SK-N-SH (cell line): ENCODE results near the gene TUBB2B. TPM values are rescaled to one million over a fixed set of nuclear protein-coding genes. Genes with fewer than 3 reads are reported as not detected.

Experiments used
- CTCF ChIA-PET: fragments of 300-600, 350-600 bp; formaldehyde crosslinking; extraction: SDS; loops from one replicate; lab custom pipeline; 2021; lab: Yijun Ruan, JAX
- POLR2A ChIA-PET: fragments of 350-600 bp; sonication (Branson Sonifier 250); formaldehyde crosslinking; extraction: SDS; loops from one replicate; lab custom pipeline; 2020; ENCODE audit warnings: antibody characterized with exemption, inconsistent platforms; lab: Yijun Ruan, JAX
- DNase-seq: peaks from one replicate; pipeline ENCODE4 v3.0.0; 2012
- H2AFZ ChIP-seq: fragments of 200-600 bp; sonication (generic); 2 replicates; pipeline ENCODE4 v1.8.1; 2016; ENCODE audit warnings: antibody characterized with exemption, mild to moderate bottlenecking, low read depth
- H3F3A ChIP-seq: fragments of 200-600 bp; sonication (generic); replicated peaks from 2 replicates; pipeline ENCODE3; 2016; ENCODE audit warnings: antibody characterized with exemption, mild to moderate bottlenecking; ENCODE audit not compliant: insufficient read depth
- H3K27ac ChIP-seq, 2 experiments: fragments of 200-500 bp in 1 of 2; fragments of 200-600 bp in 1 of 2; sonication (Bioruptor generic) in 1 of 2; sonication (generic), shearing (Covaris generic) in 1 of 2; 2 replicates each; pipeline versions ENCODE4 v1.5.1 to v1.6.1; 2014 to 2016; ENCODE audit warnings: low read depth in 2 of 2, inconsistent platforms in 1 of 2, low read length in 1 of 2, mild to moderate bottlenecking in 1 of 2, mixed read lengths in 1 of 2
- H3K27me3 ChIP-seq: fragments of 200-600 bp; sonication (generic), shearing (Covaris generic); 2 replicates; pipeline ENCODE4 v1.6.1; 2016; ENCODE audit warnings: mixed run types; ENCODE audit not compliant: insufficient read depth
- H3K36me3 ChIP-seq, 2 experiments: fragments of 200-500 bp in 1 of 2; fragments of 200-600 bp in 1 of 2; sonication (Bioruptor generic) in 1 of 2; sonication (generic) in 1 of 2; replicated peaks in 1 of 2; 2 replicates each; pipeline versions ENCODE3 to v1.5.1; 2014 to 2016; ENCODE audit warnings: low read length in 1 of 2, mild to moderate bottlenecking in 1 of 2; ENCODE audit not compliant: insufficient read depth in 2 of 2, control insufficient read depth in 1 of 2
- H3K4me1 ChIP-seq, 2 experiments: fragments of 200-500 bp in 1 of 2; fragments of 200-600 bp in 1 of 2; sonication (Bioruptor generic) in 1 of 2; sonication (generic), shearing (Covaris generic) in 1 of 2; 2 replicates each; pipeline versions ENCODE4 v1.5.1 to v1.6.1; 2014 to 2016; ENCODE audit warnings: low read depth in 1 of 2, low read length in 1 of 2, mixed run types in 1 of 2; ENCODE audit not compliant: insufficient read depth in 2 of 2, control insufficient read depth in 1 of 2
- H3K4me2 ChIP-seq: fragments of 200-600 bp; sonication (generic), shearing (Covaris generic); 2 replicates; pipeline ENCODE4 v1.6.1; 2017; ENCODE audit warnings: mixed run types
- H3K4me3 ChIP-seq, 2 experiments: fragments of 200-500 bp in 1 of 2; fragments of 200-600 bp in 1 of 2; sonication (Bioruptor generic) in 1 of 2; sonication (generic), shearing (Covaris generic) in 1 of 2; 2 replicates each; pipeline versions ENCODE4 v1.5.1 to v1.8.1; 2014 to 2016; ENCODE audit warnings: low read depth in 2 of 2, inconsistent platforms in 1 of 2, low read length in 1 of 2, mild to moderate bottlenecking in 1 of 2, mixed read lengths in 1 of 2, moderate library complexity in 1 of 2
- H3K79me2 ChIP-seq: fragments of 200-600 bp; sonication (generic); 2 replicates; pipeline ENCODE4 v1.8.1; 2017; ENCODE audit warnings: mild to moderate bottlenecking; ENCODE audit not compliant: insufficient read depth
- H3K9ac ChIP-seq: fragments of 200-600 bp; sonication (generic); 2 replicates; pipeline ENCODE4 v1.6.1; 2017; ENCODE audit warnings: mixed run types
- H3K9me2 ChIP-seq: fragments of 200-600 bp; sonication (generic); 2 replicates; pipeline ENCODE4 v1.6.1; 2017; ENCODE audit warnings: mixed run types
- H3K9me3 ChIP-seq: fragments of 200-600 bp; sonication (generic); 2 replicates; pipeline ENCODE4 v1.6.1; 2017; ENCODE audit warnings: mixed run types, mild to moderate bottlenecking, moderate library complexity
- H4K20me1 ChIP-seq: fragments of 200-600 bp; sonication (generic); 2 replicates; pipeline ENCODE4 v1.6.1; 2017; ENCODE audit warnings: mild to moderate bottlenecking, mixed run types; ENCODE audit not compliant: insufficient read depth
- CHD2 ChIP-seq: fragments of 150-350 bp; IDR thresholded peaks from 2 replicates; pipeline ENCODE4 v1.6.1; 2018; ENCODE audit warnings: low read length; ENCODE audit not compliant: partially characterized antibody
- ELF1 ChIP-seq: IDR thresholded peaks from 2 replicates; pipeline ENCODE4 v1.4.0; 2012
- EP300 ChIP-seq, 2 experiments: IDR thresholded peaks; 2 replicates each; pipeline versions ENCODE4 v1.4.0 to v1.6.1; 2012; ENCODE audit warnings: borderline replicate concordance in 1 of 2, low read depth in 1 of 2, low read length in 1 of 2
- FOSL2 ChIP-seq: IDR thresholded peaks from 2 replicates; pipeline ENCODE4 v1.4.0; 2012; ENCODE audit warnings: low read depth, mild to moderate bottlenecking, moderate library complexity, borderline replicate concordance
- FOXJ3 ChIP-seq: sonication (generic); formaldehyde crosslinking; IDR thresholded peaks from 2 replicates; pipeline ENCODE4 v1.5.1; 2020; ENCODE audit warnings: mild to moderate bottlenecking, missing genetic modification reagents
- JUND ChIP-seq: IDR thresholded peaks from 2 replicates; pipeline ENCODE4 v1.4.0; 2012
- POLR2AphosphoS5 ChIP-seq: IDR thresholded peaks from 2 replicates; pipeline ENCODE4 v1.6.1; 2012; ENCODE audit warnings: low read depth, low read length
- RAD21 ChIP-seq: IDR thresholded peaks from 2 replicates; pipeline ENCODE4 v1.6.1; 2012; ENCODE audit warnings: mild to moderate bottlenecking, low read length
- RXRA ChIP-seq: IDR thresholded peaks from 2 replicates; pipeline ENCODE4 v1.4.0; 2012; ENCODE audit warnings: low read depth, mild to moderate bottlenecking, borderline replicate concordance
- SIN3A ChIP-seq: IDR thresholded peaks from 2 replicates; pipeline ENCODE4 v1.6.1; 2012; ENCODE audit warnings: low read depth, mild to moderate bottlenecking, low read length, moderate library complexity, borderline replicate concordance
- TEAD4 ChIP-seq: IDR thresholded peaks from 2 replicates; pipeline ENCODE4 v1.4.0; 2012; ENCODE audit warnings: mild to moderate bottlenecking, borderline replicate concordance; ENCODE audit not compliant: insufficient read depth
- ZBTB33 ChIP-seq: IDR thresholded peaks from 2 replicates; pipeline ENCODE4 v1.4.0; 2012; ENCODE audit warnings: low read depth, borderline replicate concordance
- WGBS: methylation state at CpG from one replicate; pipeline ENCODE4 v1.1.6; 2017; ENCODE audit warnings: low lambda C conversion rate; 5-methylcytosine and 5-hydroxymethylcytosine counted together
- polyA plus RNA-seq, 3 experiments: library from polyadenylated mRNA; depleted of rRNA; stranded (reverse); fragments of >200 nt; gene quantifications; 2 replicates each; pipeline ENCODE4 v1.2.3, GENCODE V29; 2012

TUBB2B gene
- polyA plus RNA-seq, 1 of the 3 experiments (the other 2 are of a cell fraction): 162 TPM

GRCh38 chr6:3175715-3176402 lies 51.6 kb downstream of the TUBB2B start:
- Histone ChIP-seq H3K9me3 (no peaks in the 10 kb centered on the region), H3K9ac (no peak overlapping the region), H3K4me2 (no peak overlapping the region), H3K36me3 (no peaks in the 10 kb centered on the region), H3K27ac (no peak overlapping the region), H3K27me3 (no peaks in the 10 kb centered on the region), H3K79me2 (no peaks in the 10 kb centered on the region), H2AFZ (no peak overlapping the region), H3K4me3 (no peak overlapping the region), H3K4me1 (peaks cover 0 to 4% of the 10 kb centered on the region in 2 experiments; a peak in 1 of 4 replicates), H3K9me2 (no peaks in the 10 kb centered on the region), H4K20me1 (no peaks in the 10 kb centered on the region), H3F3A (no peaks in the 10 kb centered on the region)
- ChIA-PET CTCF (no interaction called here), POLR2A (no interaction called here)
- DNase-seq: no peak
- TF ChIP-seq TEAD4 (no peak), RXRA (no peak), EP300 (IDR thresholded peaks at IDR 0.05; ENCODE audit: borderline replicate concordance in 1 of 2, low read depth in 1 of 2, low read length in 1 of 2) (no peak), POLR2AphosphoS5 (no peak), FOXJ3 (CRISPR knock-in tag) (no peak), CHD2 (no peak), ELF1 (no peak), RAD21 (no peak), ZBTB33 (no peak), SIN3A (no peak), FOSL2 (no peak), JUND (no peak)
- 76% methylated on average over 7 of the region's 11 CpGs for WGBS

Other genes starting within 250 kb of the TUBB2B start
- 19.2 and 22.5 TPM in 2 replicates for gene NQO2, start 227.8 kb downstream of the TUBB2B start, polyA plus RNA-seq (2012; rRNA removed)
- 12.0 and 15.7 TPM in 2 replicates for gene RIPK1, start 159.2 kb downstream of the TUBB2B start, polyA plus RNA-seq (2012; rRNA removed)
- gene BPHL, start 108.9 kb downstream of the TUBB2B start, polyA plus RNA-seq (2012; rRNA removed): 21.7 and 25.6 TPM in 2 replicates
- 169 and 199 TPM in 2 replicates for gene TUBB2A, start 70.1 kb downstream of the TUBB2B start, polyA plus RNA-seq (2012; rRNA removed)
- 60.0 and 61.3 TPM in 2 replicates for gene PSMG4, start 31.3 kb upstream of the TUBB2B start, polyA plus RNA-seq (2012; rRNA removed)
- not detected in 2 replicates for gene SLC22A23, start 229.4 kb upstream of the TUBB2B start, polyA plus RNA-seq (2012; rRNA removed)